AG09319 (cell line): Measurements from ENCODE around the gene RNF38.
"Not testable (repeated sequence)": the region's sequence is repeated elsewhere in the genome, so short reads cannot be mapped to it uniquely, and the experiment has no call there.

Experiments
- DNase-seq: peaks from one replicate; pipeline ENCODE4 v3.0.0-alpha.2; 2010; ENCODE audit warnings: low read depth; ENCODE audit errors: extremely low read depth
- CTCF ChIP-seq: IDR thresholded peaks from 2 replicates; pipeline ENCODE4 v1.5.1; 2011; ENCODE audit warnings: low read depth, mild to moderate bottlenecking, inconsistent platforms, low read length, moderate library complexity

The RNF38 gene

DNA sequence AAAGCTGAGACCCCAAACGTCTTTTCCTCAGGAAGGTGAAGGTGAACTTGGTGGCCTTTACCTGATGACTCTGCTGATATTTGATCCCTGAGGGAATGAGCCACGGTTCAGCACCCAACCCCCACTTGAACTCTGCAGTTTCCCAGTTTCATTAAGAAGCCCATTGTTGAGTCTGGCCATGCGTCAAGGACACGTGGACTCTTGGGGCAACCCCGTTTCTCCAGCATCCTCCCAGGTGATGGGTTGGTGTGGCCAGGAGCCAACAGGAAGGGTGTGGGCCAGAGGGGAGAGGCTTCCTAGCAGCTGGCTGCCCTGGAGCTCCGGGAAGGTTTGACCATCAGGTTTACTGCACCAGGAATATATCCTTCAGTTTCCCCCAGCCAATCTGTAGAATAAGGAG lies 82.3 kb downstream of the RNF38 start:
- DNase-seq = no peak
- TF ChIP-seq CTCF = no peak

DNA sequence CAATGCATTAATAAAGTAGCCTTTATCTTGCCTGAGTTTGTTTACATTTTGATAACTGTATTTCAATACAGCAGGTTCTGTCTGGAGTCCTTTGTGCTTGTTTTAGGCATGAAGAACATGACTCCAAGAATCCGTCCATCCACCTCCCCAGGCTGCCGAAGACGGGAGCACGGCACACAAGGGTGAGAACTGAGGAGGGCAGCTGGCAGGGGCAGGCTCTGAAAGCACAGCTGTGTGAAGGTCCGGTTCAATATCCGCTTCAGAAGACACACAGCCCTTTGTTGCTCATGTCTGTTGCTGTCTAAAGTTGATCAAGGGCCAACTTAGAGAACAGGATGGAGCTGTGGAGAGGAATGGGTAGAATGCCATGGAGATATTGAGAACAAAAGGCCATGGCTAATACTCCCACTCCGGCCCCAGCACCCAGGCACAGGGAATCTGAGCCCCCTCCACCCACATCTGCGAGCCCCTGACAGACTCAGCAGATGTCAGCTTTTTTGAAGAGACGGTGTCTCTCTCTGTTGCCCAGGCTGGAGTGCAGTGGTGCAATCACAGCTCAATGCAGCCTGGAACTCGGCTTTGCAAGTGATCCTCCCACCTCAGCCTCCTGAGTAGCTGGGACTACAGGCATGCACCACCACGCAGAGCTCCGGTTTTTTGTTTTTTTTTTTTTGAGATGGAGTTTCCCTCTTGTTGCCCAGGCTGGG lies 83.3 kb downstream of the RNF38 start:
- TF ChIP-seq CTCF = no peak

DNA sequence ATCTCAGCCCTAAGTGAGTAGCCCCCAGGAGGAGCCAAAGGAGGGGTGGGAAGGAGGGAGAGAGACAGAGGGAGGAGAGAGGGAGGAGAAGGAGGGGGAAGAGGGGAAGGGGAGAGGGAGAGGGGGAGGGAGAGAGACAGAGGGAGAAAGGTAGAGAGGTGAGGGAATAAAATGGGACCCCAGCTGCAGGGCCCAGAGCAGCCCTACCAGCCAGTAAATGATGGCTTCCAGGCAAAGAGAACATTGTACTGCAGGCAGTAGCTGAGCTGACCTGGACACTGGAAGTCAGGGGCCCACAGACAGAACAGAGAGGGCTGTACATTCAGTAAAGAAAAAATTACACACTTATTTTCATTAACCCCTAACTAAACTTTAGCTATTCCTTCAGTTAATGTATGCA lies 84.0 kb downstream of the RNF38 start:
- DNase-seq = no peak
- no peak for TF ChIP-seq CTCF

More for the DNA sequence above, 83.3 kb downstream of the RNF38 start:
- no peak for DNase-seq

DNA sequence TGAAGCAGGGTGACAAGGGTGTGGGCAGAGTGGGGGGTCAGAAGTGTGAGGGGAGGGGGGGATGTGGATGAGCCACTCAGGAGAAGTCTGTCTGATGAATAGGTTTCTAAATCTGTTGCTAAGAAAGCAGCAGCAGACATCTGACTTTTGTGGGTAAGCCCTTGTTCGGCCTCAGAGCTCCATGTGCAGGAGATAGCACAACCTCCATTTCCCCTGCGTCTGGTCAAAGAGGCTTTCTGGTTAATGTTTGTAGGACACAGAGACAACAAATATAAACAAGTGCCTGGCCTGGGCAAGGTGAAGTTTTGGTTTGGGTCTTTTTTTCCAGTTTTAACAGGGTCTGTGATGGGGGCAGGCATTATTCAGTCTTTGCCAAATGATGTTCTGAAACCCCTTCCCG lies 84.8 kb downstream of the RNF38 start:
- DNase-seq = no peak
- no peak for TF ChIP-seq CTCF

- no peak for TF ChIP-seq CTCF
- no peak for DNase-seq
These were observed 85.3 kb downstream of the RNF38 start for GRCh38 chr9:36314740-36315139.

GRCh38 chr9:36306471-36307306 lies 93.4 kb downstream of the RNF38 start:
- TF ChIP-seq CTCF = no peak
- no peak for DNase-seq

DNA sequence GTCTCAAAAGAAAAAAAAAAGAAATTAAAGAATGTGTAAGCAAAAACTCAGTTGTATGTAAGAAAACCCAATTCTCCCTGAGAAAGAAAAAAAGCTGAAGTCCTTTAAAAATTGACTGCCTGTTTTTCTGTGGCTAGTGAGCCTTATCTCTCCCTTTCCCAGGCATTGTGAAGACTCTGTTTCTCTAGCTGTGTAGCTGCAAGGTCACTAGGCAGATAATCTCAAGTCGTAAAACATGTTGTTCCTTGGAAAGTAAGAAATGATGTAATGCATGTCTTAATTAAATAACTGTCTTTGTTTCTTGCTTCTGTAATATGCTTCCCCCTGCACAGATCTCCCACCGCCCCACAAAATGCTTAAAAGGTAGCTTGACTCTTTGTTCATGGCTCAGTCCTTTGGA lies 95.7 kb downstream of the RNF38 start:
- DNase-seq = not testable (repeated sequence)

GRCh38 chr9:36301227-36301626 lies 98.8 kb downstream of the RNF38 start:
- no peak for DNase-seq
- no peak for TF ChIP-seq CTCF
